NCI-H1436 treated with DMSO at 0.1 percent for 48 hours (cell line): ENCODE results near the gene NAIF1.
"Not testable (repeated sequence)": the region's sequence is repeated elsewhere in the genome, so short reads cannot be mapped to it uniquely, and the experiment has no call there.

Experiments
- DNase-seq: peaks from one replicate; lab custom pipeline; 2025; lab: John Stamatoyannopoulos, UW

NAIF1 gene

GRCh38 chr9:128085943-128086342 is 18.8 kb upstream of the NAIF1 start:
- no peak for DNase-seq

- DNase-seq: no peak
Observed at GRCh38 chr9:128084746-128085145, 17.6 kb upstream of the NAIF1 start.

- DNase-seq: no peak
Observed at GRCh38 chr9:128082151-128082550, 15.0 kb upstream of the NAIF1 start.

- DNase-seq: no peak
Observed at GRCh38 chr9:128081056-128081455, 13.9 kb upstream of the NAIF1 start.

- DNase-seq: no peak
Observed at GRCh38 chr9:128080206-128080605, 13.1 kb upstream of the NAIF1 start.

- no peak for DNase-seq
Observed at GRCh38 chr9:128078504-128079434, 11.6 kb upstream of the NAIF1 start.

- no peak for DNase-seq
Observed at GRCh38 chr9:128077847-128078503, 10.9 kb upstream of the NAIF1 start.

- DNase-seq: no peak
Observed at GRCh38 chr9:128073253-128073886, 6.2 kb upstream of the NAIF1 start.

- peak; percentile 25 for DNase-seq
Observed at GRCh38 chr9:128072144-128073021, 5.3 kb upstream of the NAIF1 start.

GRCh38 chr9:128071475-128071874 is 4.4 kb upstream of the NAIF1 start:
- not testable (repeated sequence) for DNase-seq

GRCh38 chr9:128070874-128071273 is 3.8 kb upstream of the NAIF1 start:
- no peak for DNase-seq

GRCh38 chr9:128068386-128069205 is 1.5 kb upstream of the NAIF1 start:
- DNase-seq: no peak

GRCh38 chr9:128067645-128068385 is 695 bp upstream of the NAIF1 start, which contains the start of gene SLC25A25:
Gene SLC25A25 (plus strand): TSS chr9:128068232. CDS start chr9:128068320, 88 bp downstream.
- DNase-seq: peak; percentile 96

- no peak for DNase-seq
Observed at GRCh38 chr9:128065907-128066712, 1.0 kb downstream of the NAIF1 start.

GRCh38 chr9:128062846-128063831 is 4.0 kb downstream of the NAIF1 start:
- DNase-seq: no peak

- no peak for DNase-seq
Observed at GRCh38 chr9:128062279-128062678, 4.8 kb downstream of the NAIF1 start.

GRCh38 chr9:128061275-128061960 is 5.7 kb downstream of the NAIF1 start:
- DNase-seq: no peak
